Skeletal muscle satellite cell (primary cell): ENCODE data around the gene EDA2R. TPM values are rescaled to one million over a fixed set of nuclear protein-coding genes. Genes with fewer than 3 reads are reported as not detected.

Experiments
- H3K27me3 ChIP-seq: 2 replicates; pipeline ENCODE4 v1.7.0; 2013; ENCODE audit warnings: low read length; ENCODE audit not compliant: control insufficient read depth, insufficient read depth
- H3K36me3 ChIP-seq: 2 replicates; pipeline ENCODE4 v1.7.0; 2013; ENCODE audit warnings: mild to moderate bottlenecking, control low read depth, low read length; ENCODE audit not compliant: insufficient read depth
- H3K4me1 ChIP-seq: 2 replicates; pipeline ENCODE4 v1.7.0; 2013; ENCODE audit warnings: low read length; ENCODE audit not compliant: control insufficient read depth, insufficient read depth
- H3K4me2 ChIP-seq: 2 replicates; pipeline ENCODE4 v1.7.0; 2013; ENCODE audit warnings: mild to moderate bottlenecking, low read length
- H3K4me3 ChIP-seq: 2 replicates; pipeline ENCODE4 v1.7.0; 2013; ENCODE audit warnings: low read length
- H3K9ac ChIP-seq: 2 replicates; pipeline ENCODE4 v1.7.0; 2013; ENCODE audit warnings: mild to moderate bottlenecking, low read depth, low read length, moderate library complexity
- H3K9me3 ChIP-seq: replicated peaks from 2 replicates; pipeline ENCODE4 v1.7.0; 2013; ENCODE audit warnings: mild to moderate bottlenecking, control low read depth, low read length
- total RNA-seq: library from RNA; depleted of rRNA; stranded (reverse); fragments of >200 nt; gene quantifications from 2 replicates; pipeline ENCODE4 v1.2.3, GENCODE V29; 2012; rRNA removed

Gene EDA2R
- total RNA-seq: 12.9 and 14.7 TPM in 2 replicates

GRCh38 chrX:66638591-66639500 is at the start of gene EDA2R:
TSS of gene EDA2R (minus strand) at chrX:66639078. CDS start at chrX:66616020, 23,058 bp downstream.
- peaks cover 27% of the 10 kb centered on the region for H3K4me1 ChIP-seq
- peak within 1 kb of the TSS; percentile 74 for H3K4me3 ChIP-seq
- no peaks in the 10 kb centered on the region for H3K36me3 ChIP-seq
- H3K9me3 ChIP-seq: no peaks in the 10 kb centered on the region
- no peaks in the 10 kb centered on the region for H3K27me3 ChIP-seq
- peak within 1 kb of the TSS; percentile 80 for H3K4me2 ChIP-seq
- H3K9ac ChIP-seq: peak within 1 kb of the TSS; percentile 71

GRCh38 chrX:66684196-66684595 is 45.3 kb upstream of the EDA2R start:
- no peak overlapping the region for H3K4me2 ChIP-seq
- no peak overlapping the region for H3K9ac ChIP-seq
- H3K4me1 ChIP-seq: peaks cover 10% of the 10 kb centered on the region

GRCh38 chrX:66680451-66680850 is 41.6 kb upstream of the EDA2R start:
- H3K4me2 ChIP-seq: no peak overlapping the region
- H3K9ac ChIP-seq: no peak overlapping the region
- no peaks in the 10 kb centered on the region for H3K9me3 ChIP-seq
- peaks cover 38% of the 10 kb centered on the region for H3K4me1 ChIP-seq
- H3K4me3 ChIP-seq: no peak overlapping the region
- no peaks in the 10 kb centered on the region for H3K36me3 ChIP-seq
- H3K27me3 ChIP-seq: no peaks in the 10 kb centered on the region

More at GRCh38 chrX:66684196-66684595, 45.3 kb upstream of the EDA2R start:
- Histone ChIP-seq H3K36me3 (no peaks in the 10 kb centered on the region), H3K27me3 (no peaks in the 10 kb centered on the region), H3K9me3 (no peaks in the 10 kb centered on the region), H3K4me3 (no peak overlapping the region)

GRCh38 chrX:66677430-66677829 is 38.6 kb upstream of the EDA2R start:
- Histone ChIP-seq H3K9ac (peak overlapping the region; percentile 54), H3K27me3 (no peaks in the 10 kb centered on the region), H3K4me3 (peak overlapping the region; percentile 39), H3K4me1 (peaks cover 41% of the 10 kb centered on the region), H3K36me3 (no peaks in the 10 kb centered on the region), H3K4me2 (peak overlapping the region; percentile 74), H3K9me3 (no peaks in the 10 kb centered on the region)

GRCh38 chrX:66676990-66677389 is 38.1 kb upstream of the EDA2R start:
- Histone ChIP-seq H3K4me3 (peak overlapping the region; percentile 39), H3K4me1 (peaks cover 41% of the 10 kb centered on the region), H3K4me2 (peak overlapping the region; percentile 74), H3K36me3 (no peaks in the 10 kb centered on the region), H3K9me3 (no peaks in the 10 kb centered on the region), H3K9ac (peak overlapping the region; percentile 68), H3K27me3 (no peaks in the 10 kb centered on the region)

- H3K4me2 ChIP-seq: peak overlapping the region; percentile 74
- H3K27me3 ChIP-seq: no peaks in the 10 kb centered on the region
- peak overlapping the region; percentile 68 for H3K9ac ChIP-seq
- no peaks in the 10 kb centered on the region for H3K9me3 ChIP-seq
- no peaks in the 10 kb centered on the region for H3K36me3 ChIP-seq
- H3K4me3 ChIP-seq: no peak overlapping the region
- H3K4me1 ChIP-seq: peaks cover 41% of the 10 kb centered on the region
These were observed 37.5 kb upstream of the EDA2R start for GRCh38 chrX:66676413-66676812.

- peaks cover 38% of the 10 kb centered on the region for H3K4me1 ChIP-seq
- no peaks in the 10 kb centered on the region for H3K27me3 ChIP-seq
- H3K4me2 ChIP-seq: no peak overlapping the region
- no peak overlapping the region for H3K9ac ChIP-seq
- no peaks in the 10 kb centered on the region for H3K9me3 ChIP-seq
- H3K36me3 ChIP-seq: no peaks in the 10 kb centered on the region
- H3K4me3 ChIP-seq: no peak overlapping the region
These were observed 36.7 kb upstream of the EDA2R start for GRCh38 chrX:66675541-66675940.

GRCh38 chrX:66674506-66674905 is 35.6 kb upstream of the EDA2R start:
- Histone ChIP-seq H3K4me1 (peaks cover 31% of the 10 kb centered on the region), H3K9ac (no peak overlapping the region), H3K36me3 (no peaks in the 10 kb centered on the region), H3K9me3 (no peaks in the 10 kb centered on the region), H3K27me3 (no peaks in the 10 kb centered on the region), H3K4me3 (no peak overlapping the region), H3K4me2 (no peak overlapping the region)

- Histone ChIP-seq H3K9me3 (no peaks in the 10 kb centered on the region), H3K36me3 (no peaks in the 10 kb centered on the region), H3K27me3 (no peaks in the 10 kb centered on the region), H3K4me2 (no peak overlapping the region), H3K9ac (no peak overlapping the region), H3K4me1 (peaks cover 18% of the 10 kb centered on the region), H3K4me3 (no peak overlapping the region)
These were observed 33.2 kb upstream of the EDA2R start for GRCh38 chrX:66672106-66672505.

GRCh38 chrX:66654411-66654810 is 15.5 kb upstream of the EDA2R start:
- Histone ChIP-seq H3K4me3 (no peak overlapping the region), H3K9me3 (no peaks in the 10 kb centered on the region), H3K36me3 (no peaks in the 10 kb centered on the region), H3K4me1 (no peaks in the 10 kb centered on the region), H3K4me2 (no peak overlapping the region), H3K27me3 (peaks cover 4% of the 10 kb centered on the region), H3K9ac (no peak overlapping the region)

- peak overlapping the region; percentile 14 for H3K4me3 ChIP-seq
- peaks cover 43% of the 10 kb centered on the region for H3K4me1 ChIP-seq
- H3K9me3 ChIP-seq: no peaks in the 10 kb centered on the region
- H3K4me2 ChIP-seq: peak overlapping the region; percentile 80
- H3K36me3 ChIP-seq: no peaks in the 10 kb centered on the region
- H3K9ac ChIP-seq: peak overlapping the region; percentile 16
- H3K27me3 ChIP-seq: no peaks in the 10 kb centered on the region
These were observed 3.5 kb downstream of the EDA2R start for GRCh38 chrX:66635360-66635759.

- Histone ChIP-seq H3K27me3 (no peaks in the 10 kb centered on the region), H3K4me2 (peak overlapping the region; percentile 80), H3K4me1 (peaks cover 40% of the 10 kb centered on the region), H3K9me3 (no peaks in the 10 kb centered on the region), H3K36me3 (no peaks in the 10 kb centered on the region), H3K9ac (peak overlapping the region; percentile 37), H3K4me3 (peak overlapping the region; percentile 37)
These were observed 4.6 kb downstream of the EDA2R start for GRCh38 chrX:66634272-66634671.
